NCI-H128 (cell line): ENCODE results near the gene MMP17.
A peak's percentile ranks its signal among the peaks of the same experiment; 100 is the strongest.

Experiments used
- DNase-seq: peaks from one replicate; lab custom pipeline; 2025; ENCODE audit not compliant: unreplicated experiment; lab: John Stamatoyannopoulos, UW

MMP17 gene

GRCh38 chr12:131892711-131893604, 64.8 kb downstream of the MMP17 start:
- DNase-seq = no peak

GRCh38 chr12:131893605-131894312, 65.6 kb downstream of the MMP17 start:
- DNase-seq = no peak

- peak; percentile 75 for DNase-seq
Observed at GRCh38 chr12:131894313-131894860, 66.2 kb downstream of the MMP17 start, which contains the start of gene ULK1. Gene ULK1, plus strand, starts transcription at chr12:131894622. Its CDS starts 380 bp downstream, at chr12:131895002.

- DNase-seq = no peak
Observed at GRCh38 chr12:131894981-131895639, 66.9 kb downstream of the MMP17 start.

- no peak for DNase-seq
Observed at GRCh38 chr12:131895640-131896079, 67.5 kb downstream of the MMP17 start.

GRCh38 chr12:131896080-131896810, 68.1 kb downstream of the MMP17 start:
- peak; percentile 17 for DNase-seq

GRCh38 chr12:131896811-131897270, 68.6 kb downstream of the MMP17 start:
- DNase-seq = no peak

GRCh38 chr12:131897276-131897675, 69.1 kb downstream of the MMP17 start:
- no peak for DNase-seq

- DNase-seq = no peak
Observed at GRCh38 chr12:131897875-131898274, 69.7 kb downstream of the MMP17 start.

- DNase-seq = no peak
Observed at GRCh38 chr12:131900397-131900796, 72.2 kb downstream of the MMP17 start.
